Left lung (tissue), 10 donors: Measurements from ENCODE around the gene OAS1. TPM values are rescaled to one million over a fixed set of nuclear protein-coding genes. Genes with fewer than 3 reads are reported as not detected.
A peak's percentile ranks its signal among the peaks of the same experiment; 100 is the strongest.
"Not testable (repeated sequence)": the region's sequence is repeated elsewhere in the genome, so short reads cannot be mapped to it uniquely, and the experiment has no call there.

ENCODE experiments used
- ATAC-seq: fragments of 200-7000 bp; cut with Tn5 transposase; one replicate; pipeline ENCODE4 v1.9.1; 2020; ENCODE audit warnings: moderate library complexity
- DNase-seq, 4 donors: peaks; one replicate each; pipeline ENCODE4 v3.0.0-alpha.2; 2013 to 2020
- H3K27ac ChIP-seq, 2 donors: fragments of 200-600 bp; sonication (generic) in 1 of 2; one replicate each; pipeline versions ENCODE4 v1.5.0 to v1.8.0; 2020 to 2021
- H3K27me3 ChIP-seq, 2 donors: fragments of 200-600 bp; sonication (generic) in 1 of 2; one replicate each; pipeline versions ENCODE4 v1.5.0 to v1.8.0; 2020 to 2021
- H3K36me3 ChIP-seq, 2 donors: fragments of 200-600 bp; sonication (generic) in 1 of 2; one replicate each; pipeline versions ENCODE4 v1.5.0 to v1.8.0; 2020 to 2021
- H3K4me1 ChIP-seq, 2 donors: fragments of 200-600 bp; one replicate each; pipeline ENCODE4 v1.8.0; 2021
- H3K4me3 ChIP-seq, 2 donors: fragments of 200-600 bp; sonication (generic) in 1 of 2; one replicate each; pipeline versions ENCODE4 v1.5.0 to v1.8.0; 2020 to 2021; ENCODE audit warnings: mild to moderate bottlenecking in 1 of 2
- H3K9me3 ChIP-seq, 2 donors: fragments of 200-600 bp; sonication (generic) in 1 of 2; one replicate each; pipeline versions ENCODE4 v1.5.0 to v1.8.0; 2020 to 2021
- intact Hi-C, 2 donors: fragments of 100-400 bp; cut with DNase I; formaldehyde crosslinking; loops; one replicate each; pipeline versions ENCODE4 v1.11.2 to v1.14.2; 2022
- polyA plus RNA-seq, 6 donors: library from polyadenylated mRNA; unstranded; fragments of 120-200 nt; gene quantifications; one replicate each; pipeline ENCODE4 v1.2.1, GENCODE V29; 2013; ENCODE audit not compliant: insufficient read length in 6 of 6
- total RNA-seq, 2 donors: library from RNA; stranded (reverse); fragmentation: NEBNext Ultra II Directional; extraction: Animal tissue kit (Norgen Biotek cat#: 25700); gene quantifications; one replicate each; pipeline ENCODE4 v1.2.1, GENCODE V29; 2021
- TF ChIP-seq, protein P1 (sequence below), 2 donors: fragments of 200-600 bp; sonication (generic) in 1 of 2; IDR thresholded peaks; one replicate each; pipeline versions ENCODE4 v1.5.0 to v1.8.0; 2021; ENCODE audit warnings: antibody characterized with exemption in 2 of 2
- donor health status: DM: no; HTN: yes; CAD: no.
- donor health status: DM: no; HTN: no; CAD: no.

The OAS1 gene
- total and polyA plus RNA-seq, 8 donors: 3.3 to 48.3 (median 5.3) TPM

GRCh38 chr12:112916270-112916669 lies 9.5 kb downstream of the OAS1 start:
- Histone ChIP-seq H3K36me3 (peaks cover 0 to 78% of the 10 kb centered on the region in 2 donors), H3K27ac (no peak overlapping the region), H3K4me3 (no peak overlapping the region), H3K9me3 (peaks cover 3 to 24% of the 10 kb centered on the region in 2 donors), H3K4me1 (no peaks in the 10 kb centered on the region), H3K27me3 (no peaks in the 10 kb centered on the region)
- ATAC-seq: peak; percentile 57
- intact Hi-C loops: no loop called here
- TF ChIP-seq, protein P1, sequence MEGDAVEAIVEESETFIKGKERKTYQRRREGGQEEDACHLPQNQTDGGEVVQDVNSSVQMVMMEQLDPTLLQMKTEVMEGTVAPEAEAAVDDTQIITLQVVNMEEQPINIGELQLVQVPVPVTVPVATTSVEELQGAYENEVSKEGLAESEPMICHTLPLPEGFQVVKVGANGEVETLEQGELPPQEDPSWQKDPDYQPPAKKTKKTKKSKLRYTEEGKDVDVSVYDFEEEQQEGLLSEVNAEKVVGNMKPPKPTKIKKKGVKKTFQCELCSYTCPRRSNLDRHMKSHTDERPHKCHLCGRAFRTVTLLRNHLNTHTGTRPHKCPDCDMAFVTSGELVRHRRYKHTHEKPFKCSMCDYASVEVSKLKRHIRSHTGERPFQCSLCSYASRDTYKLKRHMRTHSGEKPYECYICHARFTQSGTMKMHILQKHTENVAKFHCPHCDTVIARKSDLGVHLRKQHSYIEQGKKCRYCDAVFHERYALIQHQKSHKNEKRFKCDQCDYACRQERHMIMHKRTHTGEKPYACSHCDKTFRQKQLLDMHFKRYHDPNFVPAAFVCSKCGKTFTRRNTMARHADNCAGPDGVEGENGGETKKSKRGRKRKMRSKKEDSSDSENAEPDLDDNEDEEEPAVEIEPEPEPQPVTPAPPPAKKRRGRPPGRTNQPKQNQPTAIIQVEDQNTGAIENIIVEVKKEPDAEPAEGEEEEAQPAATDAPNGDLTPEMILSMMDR (IDR thresholded peaks at IDR 0.05): no peak
- DNase-seq: peak in 2 of 4 donors; percentile 27 to 79

GRCh38 chr12:112919121-112919520 lies 12.4 kb downstream of the OAS1 start:
- Histone ChIP-seq H3K36me3 (peaks cover 0 to 49% of the 10 kb centered on the region in 2 donors), H3K27me3 (no peaks in the 10 kb centered on the region), H3K9me3 (peaks cover 0 to under 1% of the 10 kb centered on the region in 2 donors), H3K4me3 (no peak overlapping the region), H3K4me1 (no peaks in the 10 kb centered on the region), H3K27ac (no peak overlapping the region)
- no peak for ATAC-seq
- intact Hi-C loops: no loop called here
- no peak for DNase-seq
- TF ChIP-seq, protein P1 (IDR thresholded peaks at IDR 0.05): no peak

GRCh38 chr12:112924986-112925385 lies 18.2 kb downstream of the OAS1 start:
- TF ChIP-seq, protein P1 (IDR thresholded peaks at IDR 0.05): no peak
- intact Hi-C loops: no loop called here
- peaks cover 0 to 3% of the 10 kb centered on the region in 2 donors for H3K9me3 ChIP-seq
- no peaks in the 10 kb centered on the region for H3K4me1 ChIP-seq
- no peak overlapping the region for H3K27ac ChIP-seq
- DNase-seq (peak in 1 of 4 donors; percentile 39), ATAC-seq (peak; percentile 24)
- peaks cover 0 to 8% of the 10 kb centered on the region in 2 donors for H3K36me3 ChIP-seq
- no peak overlapping the region for H3K4me3 ChIP-seq
- H3K27me3 ChIP-seq: no peaks in the 10 kb centered on the region

DNA sequence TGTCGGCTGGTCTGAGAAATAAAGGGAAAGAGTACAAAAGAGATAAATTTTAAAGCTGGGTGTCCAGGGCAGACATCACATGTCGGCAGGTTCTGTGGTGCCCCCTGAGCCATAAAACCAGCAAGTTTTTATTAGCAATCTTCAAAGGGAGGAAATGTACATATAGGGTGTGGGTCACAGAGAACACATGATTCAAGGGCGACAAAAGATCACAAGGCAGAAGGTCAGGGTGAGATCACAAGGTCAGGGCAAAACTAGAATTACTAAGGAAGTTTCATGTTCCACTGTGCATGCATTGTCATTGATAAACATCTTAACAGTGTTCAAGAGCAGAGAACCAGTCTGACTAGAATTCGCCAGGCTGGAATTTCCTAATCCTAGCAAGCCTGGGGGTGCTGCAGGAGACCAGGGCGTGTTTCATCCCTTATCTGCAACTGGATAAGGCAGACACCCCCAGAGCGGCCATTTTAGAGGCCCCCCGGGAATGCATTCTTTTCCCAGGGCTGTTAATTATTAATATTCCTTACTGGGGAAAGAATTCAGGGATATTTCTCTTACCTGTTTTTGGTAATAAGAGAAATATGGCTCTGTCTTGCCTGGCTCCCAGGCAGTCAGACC lies 19.8 kb downstream of the OAS1 start:
- H3K27ac ChIP-seq, intact Hi-C loops, ATAC-seq, H3K4me1 ChIP-seq, H3K36me3 ChIP-seq, H3K27me3 ChIP-seq, H3K9me3 ChIP-seq, DNase-seq, H3K4me3 ChIP-seq: not testable (repeated sequence)

DNA sequence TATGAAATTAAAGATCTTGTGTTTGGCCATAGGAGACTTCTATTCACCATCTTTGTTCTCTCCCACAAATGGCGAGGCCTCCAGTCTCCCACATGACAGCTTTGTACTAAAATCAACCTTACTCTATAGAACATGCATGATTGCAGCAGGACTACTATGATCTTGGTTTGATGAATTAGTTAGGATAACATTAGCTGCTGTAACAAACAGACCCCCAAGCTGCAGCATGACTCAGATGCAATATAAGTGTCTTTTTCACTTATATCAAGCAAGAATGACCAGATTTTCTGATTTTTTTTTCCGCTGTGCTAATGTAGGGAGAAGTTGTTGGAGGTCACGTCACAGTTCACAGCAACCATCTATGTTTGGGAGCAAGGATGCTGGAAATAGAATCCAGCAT lies 20.7 kb downstream of the OAS1 start:
- H3K27ac ChIP-seq: no peak overlapping the region
- intact Hi-C loops: no loop called here
- no peak for DNase-seq
- no peaks in the 10 kb centered on the region for H3K4me1 ChIP-seq
- TF ChIP-seq, protein P1 (IDR thresholded peaks at IDR 0.05): no peak
- no peaks in the 10 kb centered on the region for H3K27me3 ChIP-seq
- no peak for ATAC-seq
- no peak overlapping the region for H3K4me3 ChIP-seq
- H3K9me3 ChIP-seq: peaks cover 0 to 3% of the 10 kb centered on the region in 2 donors
- H3K36me3 ChIP-seq: no peaks in the 10 kb centered on the region

GRCh38 chr12:112927925-112928324 lies 21.2 kb downstream of the OAS1 start:
- intact Hi-C loops: no loop called here
- DNase-seq (no peak), ATAC-seq (no peak)
- Histone ChIP-seq H3K9me3 (peaks cover 0 to 3% of the 10 kb centered on the region in 2 donors), H3K27me3 (no peaks in the 10 kb centered on the region), H3K4me1 (no peaks in the 10 kb centered on the region), H3K36me3 (no peaks in the 10 kb centered on the region), H3K27ac (no peak overlapping the region), H3K4me3 (no peak overlapping the region)
- TF ChIP-seq, protein P1 (IDR thresholded peaks at IDR 0.05): no peak
